Astrocyte (in vitro differentiated cells and primary cell): ENCODE results near the gene CHAC1. TPM values are rescaled to one million over a fixed set of nuclear protein-coding genes. Genes with fewer than 3 reads are reported as not detected.

Source experiments
- DNase-seq: peaks from one replicate; pipeline ENCODE4 v3.0.0-alpha.2; 2010; ENCODE audit warnings: low read depth
- FAIRE-seq: peaks from 2 replicates; lab custom pipeline; 2011; peaks lifted over from hg19 to GRCh38; lab: Jason Lieb, UNC
- H2AFZ ChIP-seq: 2 replicates; pipeline ENCODE4 v1.6.0; 2012; ENCODE audit warnings: low read depth, low read length, inconsistent platforms
- H3K27ac ChIP-seq: 2 replicates; pipeline ENCODE4 v1.5.1; 2011; ENCODE audit warnings: low read depth, low read length, inconsistent platforms
- H3K27me3 ChIP-seq: 2 replicates; pipeline ENCODE4 v1.6.0; 2011; ENCODE audit warnings: low read length, inconsistent platforms; ENCODE audit not compliant: insufficient read depth
- H3K36me3 ChIP-seq: 2 replicates; pipeline ENCODE4 v1.5.1; 2011; ENCODE audit warnings: low read length, inconsistent platforms; ENCODE audit not compliant: insufficient read depth
- H3K4me1 ChIP-seq: 2 replicates; pipeline ENCODE4 v1.5.1; 2011; ENCODE audit warnings: low read length, inconsistent platforms; ENCODE audit not compliant: insufficient read depth
- H3K4me2 ChIP-seq: 2 replicates; pipeline ENCODE4 v1.6.0; 2012; ENCODE audit warnings: low read length, inconsistent platforms
- H3K4me3 ChIP-seq: 2 replicates; pipeline ENCODE4 v1.5.1; 2011; ENCODE audit warnings: low read depth, mild to moderate bottlenecking, low read length, inconsistent platforms; ENCODE audit not compliant: insufficient read depth
- H3K79me2 ChIP-seq: 2 replicates; pipeline ENCODE4 v1.6.0; 2012; ENCODE audit warnings: mild to moderate bottlenecking, low read length, inconsistent platforms; ENCODE audit not compliant: insufficient read depth
- H3K9ac ChIP-seq: 2 replicates; pipeline ENCODE4 v1.6.0; 2012; ENCODE audit warnings: mild to moderate bottlenecking, low read length, inconsistent platforms
- H3K9me3 ChIP-seq: 2 replicates; pipeline ENCODE4 v1.5.1; 2012; ENCODE audit warnings: low read depth, mild to moderate bottlenecking, low read length, inconsistent platforms; ENCODE audit not compliant: insufficient read depth
- H4K20me1 ChIP-seq: 2 replicates; pipeline ENCODE4 v1.6.0; 2012; ENCODE audit warnings: low read length, inconsistent platforms; ENCODE audit not compliant: insufficient read depth
- H3K27ac Mint-ChIP-seq: one replicate; pipeline ENCODE4 v1.8.0; 2021; ENCODE audit warnings: mild to moderate bottlenecking, mixed read lengths; ENCODE audit not compliant: unreplicated experiment
- H3K27me3 Mint-ChIP-seq: one replicate; pipeline ENCODE4 v1.8.0; 2021; ENCODE audit warnings: low read depth, mixed read lengths; ENCODE audit not compliant: unreplicated experiment
- H3K36me3 Mint-ChIP-seq: one replicate; pipeline ENCODE4 v1.8.0; 2021; ENCODE audit warnings: low read depth, mixed read lengths; ENCODE audit not compliant: unreplicated experiment
- H3K4me1 Mint-ChIP-seq: one replicate; pipeline ENCODE4 v1.8.0; 2021; ENCODE audit warnings: low read depth, mixed read lengths; ENCODE audit not compliant: unreplicated experiment
- H3K4me3 Mint-ChIP-seq: one replicate; pipeline ENCODE4 v1.8.0; 2021; ENCODE audit warnings: mild to moderate bottlenecking, moderate library complexity, mixed read lengths; ENCODE audit not compliant: unreplicated experiment
- H3K9me3 Mint-ChIP-seq: one replicate; pipeline ENCODE4 v1.8.0; 2021; ENCODE audit warnings: mild to moderate bottlenecking, mixed read lengths; ENCODE audit not compliant: unreplicated experiment
- EZH2 ChIP-seq: IDR thresholded peaks from 2 replicates; pipeline ENCODE4 v1.6.1; 2012; ENCODE audit warnings: mild to moderate bottlenecking, low read length, inconsistent platforms; ENCODE audit not compliant: insufficient read depth
- total RNA-seq: library from RNA; stranded (reverse); gene quantifications from 2 replicates; pipeline ENCODE4 v1.2.1, GENCODE V29; 2021
- TF ChIP-seq, protein P1 (sequence below): IDR thresholded peaks from 2 replicates; pipeline ENCODE4 v1.5.1; 2011; ENCODE audit warnings: low read depth, mild to moderate bottlenecking, inconsistent platforms, low read length, moderate library complexity; ENCODE audit not compliant: insufficient read depth

CHAC1 gene
- total RNA-seq, 1 donor from 2014 or later = 55.9 TPM

DNA sequence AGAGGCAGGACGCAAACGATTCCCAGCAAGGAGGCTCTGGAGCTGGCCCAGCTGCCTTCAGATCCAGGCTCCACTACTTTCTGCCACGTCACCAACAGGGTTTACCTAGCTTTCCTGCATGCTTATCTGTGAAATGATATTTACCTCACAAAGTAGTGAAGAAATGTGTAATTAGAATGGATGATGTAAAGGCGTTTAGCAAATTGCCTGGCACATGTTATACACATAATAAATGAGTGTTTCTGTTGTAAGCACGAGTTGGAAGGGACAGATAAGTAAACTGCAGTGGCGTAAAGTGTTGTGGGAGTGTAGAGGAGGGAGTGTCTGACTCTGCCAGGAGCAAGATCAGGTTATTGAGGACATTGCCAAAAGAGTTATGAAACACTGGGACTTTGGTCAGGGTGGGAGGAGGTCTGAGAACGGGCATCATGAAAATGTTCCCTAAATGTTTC lies 3.5 kb upstream of the CHAC1 start:
- no peaks in the 10 kb centered on the region for H4K20me1 ChIP-seq
- Mint-ChIP-seq H3K4me1 (peaks cover 6% of the 10 kb centered on the region), H3K36me3 (peaks cover 7% of the 10 kb centered on the region), H3K9me3 (peaks cover 2% of the 10 kb centered on the region), H3K4me3 (no peak overlapping the region), H3K27ac (no peak overlapping the region), H3K27me3 (peaks cover 28% of the 10 kb centered on the region)
- H3K27ac ChIP-seq = no peak overlapping the region
- TF ChIP-seq EZH2 = no peak
- TF ChIP-seq, protein P1, sequence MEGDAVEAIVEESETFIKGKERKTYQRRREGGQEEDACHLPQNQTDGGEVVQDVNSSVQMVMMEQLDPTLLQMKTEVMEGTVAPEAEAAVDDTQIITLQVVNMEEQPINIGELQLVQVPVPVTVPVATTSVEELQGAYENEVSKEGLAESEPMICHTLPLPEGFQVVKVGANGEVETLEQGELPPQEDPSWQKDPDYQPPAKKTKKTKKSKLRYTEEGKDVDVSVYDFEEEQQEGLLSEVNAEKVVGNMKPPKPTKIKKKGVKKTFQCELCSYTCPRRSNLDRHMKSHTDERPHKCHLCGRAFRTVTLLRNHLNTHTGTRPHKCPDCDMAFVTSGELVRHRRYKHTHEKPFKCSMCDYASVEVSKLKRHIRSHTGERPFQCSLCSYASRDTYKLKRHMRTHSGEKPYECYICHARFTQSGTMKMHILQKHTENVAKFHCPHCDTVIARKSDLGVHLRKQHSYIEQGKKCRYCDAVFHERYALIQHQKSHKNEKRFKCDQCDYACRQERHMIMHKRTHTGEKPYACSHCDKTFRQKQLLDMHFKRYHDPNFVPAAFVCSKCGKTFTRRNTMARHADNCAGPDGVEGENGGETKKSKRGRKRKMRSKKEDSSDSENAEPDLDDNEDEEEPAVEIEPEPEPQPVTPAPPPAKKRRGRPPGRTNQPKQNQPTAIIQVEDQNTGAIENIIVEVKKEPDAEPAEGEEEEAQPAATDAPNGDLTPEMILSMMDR = no peak
- no peak overlapping the region for H2AFZ ChIP-seq
- H3K36me3 ChIP-seq = no peaks in the 10 kb centered on the region
- no peak overlapping the region for H3K4me3 ChIP-seq
- no peaks in the 10 kb centered on the region for H3K79me2 ChIP-seq
- H3K9ac ChIP-seq = no peak overlapping the region
- DNase-seq (no peak), FAIRE-seq (no peak)
- no peaks in the 10 kb centered on the region for H3K9me3 ChIP-seq
- H3K4me2 ChIP-seq = no peak overlapping the region
- peaks cover 10% of the 10 kb centered on the region for H3K4me1 ChIP-seq
- no peaks in the 10 kb centered on the region for H3K27me3 ChIP-seq

DNA sequence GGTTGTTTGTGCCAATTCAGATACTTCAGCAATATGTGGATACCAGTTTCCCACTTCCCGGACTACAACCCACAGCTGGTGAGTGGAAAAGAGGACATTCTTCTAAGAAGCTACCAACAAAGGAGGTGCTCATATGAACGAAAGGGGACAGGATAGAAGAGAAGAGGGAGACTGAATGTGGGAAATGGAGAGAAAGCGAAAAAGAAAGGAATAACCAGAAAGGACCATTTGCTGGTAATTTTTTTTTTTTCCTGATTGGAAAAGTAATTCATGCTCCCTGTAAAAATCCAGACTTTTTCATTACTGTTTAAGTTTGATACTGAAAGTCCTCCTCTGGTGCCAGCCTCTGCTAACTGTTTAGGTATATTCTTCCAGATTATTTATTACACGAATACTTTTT lies 1.5 kb upstream of the CHAC1 start:
- H3K27ac Mint-ChIP-seq = peak overlapping the region; percentile 98
- H3K79me2 ChIP-seq = no peaks in the 10 kb centered on the region
- H3K4me1 Mint-ChIP-seq = peaks cover 18% of the 10 kb centered on the region
- no peaks in the 10 kb centered on the region for H3K27me3 ChIP-seq
- H4K20me1 ChIP-seq = peaks cover 8% of the 10 kb centered on the region
- peaks cover 10% of the 10 kb centered on the region for H3K4me1 ChIP-seq
- no peaks in the 10 kb centered on the region for H3K36me3 ChIP-seq
- H3K27me3 Mint-ChIP-seq = peaks cover 16% of the 10 kb centered on the region
- no peak overlapping the region for H3K4me3 ChIP-seq
- peaks cover 4% of the 10 kb centered on the region for H3K9me3 Mint-ChIP-seq
- no peak for FAIRE-seq
- H3K4me2 ChIP-seq = no peak overlapping the region
- H2AFZ ChIP-seq = no peak overlapping the region
- no peak overlapping the region for H3K27ac ChIP-seq
- no peaks in the 10 kb centered on the region for H3K9me3 ChIP-seq
- H3K36me3 Mint-ChIP-seq = peaks cover 13% of the 10 kb centered on the region
- no peak for DNase-seq
- H3K9ac ChIP-seq = no peak overlapping the region
- H3K4me3 Mint-ChIP-seq = peak overlapping the region; percentile 78
- TF ChIP-seq, protein P1 = no peak
- TF ChIP-seq EZH2 = no peak

DNA sequence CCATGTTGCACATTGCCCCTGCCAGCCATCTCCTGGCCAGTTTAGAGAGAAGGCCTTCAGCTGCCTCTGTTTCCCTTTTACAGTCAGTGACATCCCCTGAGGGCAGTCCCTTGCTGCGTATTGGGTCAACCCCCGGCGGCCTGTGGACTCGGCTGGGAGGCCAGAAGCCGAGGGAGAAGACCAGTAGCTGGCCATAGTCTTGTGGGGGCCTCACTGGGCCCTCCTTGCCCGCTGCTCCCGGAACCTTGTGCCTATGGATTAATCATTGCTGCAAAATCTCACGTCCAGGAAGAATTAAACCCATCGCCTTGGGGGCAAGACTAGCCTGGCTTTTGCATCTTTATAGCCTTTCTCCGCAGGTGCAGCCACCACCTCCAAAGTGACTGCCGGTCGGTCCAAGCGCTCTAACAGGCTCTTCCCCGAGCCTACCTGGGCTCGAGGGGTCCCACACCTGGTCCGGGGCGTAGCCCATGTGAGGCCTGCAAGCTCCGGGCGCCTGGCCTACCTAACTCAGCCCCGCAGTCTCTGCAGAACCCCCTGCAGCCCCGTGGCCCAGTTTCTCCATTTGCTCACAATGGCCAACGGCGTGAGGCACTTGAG lies 870 bp upstream of the CHAC1 start:
- FAIRE-seq = no peak
- H3K27me3 ChIP-seq = no peaks in the 10 kb centered on the region
- Mint-ChIP-seq H3K27ac (peak overlapping the region; percentile 98), H3K4me3 (peak overlapping the region; percentile 78), H3K9me3 (peaks cover 4% of the 10 kb centered on the region), H3K4me1 (peaks cover 20% of the 10 kb centered on the region), H3K27me3 (peaks cover 16% of the 10 kb centered on the region), H3K36me3 (peaks cover 13% of the 10 kb centered on the region)
- no peaks in the 10 kb centered on the region for H3K79me2 ChIP-seq
- no peak for DNase-seq
- H3K9ac ChIP-seq = peak overlapping the region; percentile 87
- H3K9me3 ChIP-seq = no peaks in the 10 kb centered on the region
- peak overlapping the region; percentile 80 for H3K4me3 ChIP-seq
- H3K27ac ChIP-seq = peak overlapping the region; percentile 80
- TF ChIP-seq, protein P1 = no peak
- peak overlapping the region; percentile 96 for H3K4me2 ChIP-seq
- peaks cover 10% of the 10 kb centered on the region for H3K4me1 ChIP-seq
- H2AFZ ChIP-seq = peak overlapping the region; percentile 99
- H3K36me3 ChIP-seq = no peaks in the 10 kb centered on the region
- H4K20me1 ChIP-seq = peaks cover 11% of the 10 kb centered on the region
